Upper lobe of left lung (tissue), 4 donors: ENCODE results near the gene RNF2.

ENCODE experiments used
- CTCF ChIP-seq, 6 experiments: fragments of 450-650 bp in 4 of 6; fragments of 200-600 bp in 2 of 6; sonication (generic) in 2 of 6; IDR thresholded peaks; one replicate each; pipeline ENCODE4 v1.5.1; 2016 to 2019; ENCODE audit warnings: antibody characterized with exemption in 6 of 6
- EP300 ChIP-seq, 4 donors: sonication (generic); formaldehyde crosslinking; IDR thresholded peaks; one replicate each; pipeline ENCODE4 v1.5.1; 2017; ENCODE audit warnings: antibody characterized with exemption in 4 of 4, control low read depth in 2 of 4
- POLR2A ChIP-seq, 4 donors: fragments of 450-650 bp; IDR thresholded peaks; one replicate each; pipeline ENCODE4 v1.5.1; 2016 to 2017; ENCODE audit warnings: antibody characterized with exemption in 4 of 4, mild to moderate bottlenecking in 2 of 4
- POLR2AphosphoS5 ChIP-seq, 2 donors: sonication (generic); formaldehyde crosslinking; IDR thresholded peaks; one replicate each; pipeline ENCODE4 v1.5.1; 2017; ENCODE audit warnings: antibody characterized with exemption in 2 of 2

GRCh38 chr1:185033686-185034085, 11.7 kb upstream of the RNF2 start:
- TF ChIP-seq POLR2AphosphoS5 (IDR thresholded peaks at IDR 0.05): no peak
- TF ChIP-seq CTCF (IDR thresholded peaks at IDR 0.05): no peak
- no peak for TF ChIP-seq POLR2A (IDR thresholded peaks at IDR 0.05)
- TF ChIP-seq EP300 (IDR thresholded peaks at IDR 0.05): no peak
